Activated naive CD8-positive, alpha-beta T cell (primary cell): ENCODE data around the gene WTAP.
"Not testable (repeated sequence)": the region's sequence is repeated elsewhere in the genome, so short reads cannot be mapped to it uniquely, and the experiment has no call there.

ENCODE experiments used
- H3K27ac Mint-ChIP-seq: one replicate; pipeline ENCODE4 v1.8.0; 2021; ENCODE audit warnings: mixed read lengths
- H3K27me3 Mint-ChIP-seq: one replicate; pipeline ENCODE4 v1.8.0; 2021; ENCODE audit warnings: mixed read lengths
- H3K36me3 Mint-ChIP-seq: one replicate; pipeline ENCODE4 v1.8.0; 2021; ENCODE audit warnings: mixed read lengths
- H3K4me1 Mint-ChIP-seq: one replicate; pipeline ENCODE4 v1.8.0; 2021; ENCODE audit warnings: low read depth, mixed read lengths
- H3K4me3 Mint-ChIP-seq: one replicate; pipeline ENCODE4 v1.8.0; 2021; ENCODE audit warnings: mild to moderate bottlenecking, mixed read lengths
- H3K9me3 Mint-ChIP-seq: one replicate; pipeline ENCODE4 v1.8.0; 2021; ENCODE audit warnings: low read depth, mixed read lengths

The WTAP gene

DNA sequence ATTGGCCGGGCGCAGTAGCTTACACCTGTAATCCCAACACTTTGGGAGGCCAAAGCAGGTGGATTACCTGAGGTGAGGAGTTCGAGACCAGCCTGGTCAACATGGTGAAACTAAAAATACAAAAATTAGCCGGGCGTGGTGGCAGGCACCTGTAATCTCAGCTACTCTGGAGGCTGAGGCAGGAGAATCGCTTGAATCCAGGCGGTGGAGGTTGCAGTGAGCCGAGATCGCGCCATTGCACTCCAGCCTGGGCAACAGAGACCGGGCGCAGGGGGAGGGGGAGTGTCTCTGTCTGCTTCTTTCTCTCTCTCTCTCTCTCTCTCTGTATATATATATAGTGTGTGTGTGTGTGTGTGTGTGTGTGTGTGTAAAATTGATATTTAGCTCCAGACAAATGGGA lies 5.2 kb downstream of the WTAP start:
- H3K9me3 Mint-ChIP-seq, H3K36me3 Mint-ChIP-seq, H3K27me3 Mint-ChIP-seq: not testable (repeated sequence)
- Mint-ChIP-seq H3K4me1 (peaks cover 71% of the 10 kb centered on the region), H3K4me3 (peak overlapping the region; percentile 61), H3K27ac (peak overlapping the region; percentile 77)

GRCh38 chr6:159733395-159733794 lies 6.1 kb downstream of the WTAP start:
- H3K27me3 Mint-ChIP-seq, H3K9me3 Mint-ChIP-seq, H3K36me3 Mint-ChIP-seq: not testable (repeated sequence)
- Mint-ChIP-seq H3K4me3 (peak overlapping the region; percentile 10), H3K27ac (peak overlapping the region; percentile 10), H3K4me1 (peaks cover 79% of the 10 kb centered on the region)

- Mint-ChIP-seq H3K4me3 (no peak overlapping the region), H3K4me1 (peaks cover 65% of the 10 kb centered on the region), H3K27ac (no peak overlapping the region), H3K27me3 (no peaks in the 10 kb centered on the region), H3K9me3 (no peaks in the 10 kb centered on the region), H3K36me3 (peaks cover 4% of the 10 kb centered on the region)
These were observed 9.6 kb downstream of the WTAP start for GRCh38 chr6:159736908-159737307.

DNA sequence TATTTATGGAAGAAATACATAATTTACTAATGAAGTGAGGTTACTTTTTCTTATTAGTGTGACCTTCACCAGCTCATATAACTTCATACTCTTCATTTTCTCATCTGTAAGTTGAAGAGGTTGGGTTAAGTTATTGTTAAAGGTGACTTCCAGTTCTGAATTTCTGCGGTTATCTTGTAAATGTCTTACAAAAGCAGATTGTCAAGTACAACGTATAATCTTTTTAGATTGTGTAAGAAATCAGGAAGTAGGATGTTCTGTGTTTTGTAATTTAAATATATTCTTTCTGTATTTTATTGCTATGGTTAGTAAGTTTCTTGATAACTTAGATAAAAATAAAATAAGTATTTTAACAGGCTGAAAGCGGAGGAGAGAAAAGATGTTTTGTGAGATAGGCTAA lies 12.0 kb downstream of the WTAP start:
- H3K27ac Mint-ChIP-seq = peak overlapping the region; percentile 54
- peaks cover 53% of the 10 kb centered on the region for H3K4me1 Mint-ChIP-seq
- H3K36me3 Mint-ChIP-seq = peaks cover 10% of the 10 kb centered on the region
- no peaks in the 10 kb centered on the region for H3K27me3 Mint-ChIP-seq
- H3K4me3 Mint-ChIP-seq = no peak overlapping the region
- no peaks in the 10 kb centered on the region for H3K9me3 Mint-ChIP-seq

DNA sequence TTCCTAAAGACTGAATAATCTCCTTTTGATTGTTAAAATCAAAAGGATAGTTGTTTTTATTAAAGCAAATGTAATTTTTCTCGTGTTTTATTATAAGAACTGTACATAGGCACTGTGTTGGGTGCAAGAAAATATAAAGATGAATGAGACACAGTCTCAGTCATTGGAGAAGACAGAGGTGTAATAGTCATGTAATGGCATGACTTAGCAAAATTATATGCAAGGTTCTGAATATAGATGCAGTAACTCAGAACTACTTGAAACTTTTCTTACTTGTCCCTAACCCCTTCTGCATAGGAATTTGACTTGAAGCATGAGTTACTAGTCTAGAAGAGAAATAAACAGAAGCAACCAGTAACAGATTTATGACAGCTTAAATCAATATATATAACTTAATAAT lies 14.9 kb downstream of the WTAP start:
- peaks cover 13% of the 10 kb centered on the region for H3K36me3 Mint-ChIP-seq

GRCh38 chr6:159745081-159745480 lies 17.8 kb downstream of the WTAP start:
- Mint-ChIP-seq H3K36me3 (peaks cover 13% of the 10 kb centered on the region), H3K4me3 (no peak overlapping the region), H3K27me3 (no peaks in the 10 kb centered on the region), H3K4me1 (peaks cover 24% of the 10 kb centered on the region), H3K9me3 (no peaks in the 10 kb centered on the region), H3K27ac (peak overlapping the region; percentile 85)

More for the DNA sequence above, 14.9 kb downstream of the WTAP start:
- H3K9me3 Mint-ChIP-seq = no peaks in the 10 kb centered on the region
- H3K27me3 Mint-ChIP-seq = no peaks in the 10 kb centered on the region
- H3K27ac Mint-ChIP-seq = peak overlapping the region; percentile 54
- no peak overlapping the region for H3K4me3 Mint-ChIP-seq
- H3K4me1 Mint-ChIP-seq = peaks cover 45% of the 10 kb centered on the region

DNA sequence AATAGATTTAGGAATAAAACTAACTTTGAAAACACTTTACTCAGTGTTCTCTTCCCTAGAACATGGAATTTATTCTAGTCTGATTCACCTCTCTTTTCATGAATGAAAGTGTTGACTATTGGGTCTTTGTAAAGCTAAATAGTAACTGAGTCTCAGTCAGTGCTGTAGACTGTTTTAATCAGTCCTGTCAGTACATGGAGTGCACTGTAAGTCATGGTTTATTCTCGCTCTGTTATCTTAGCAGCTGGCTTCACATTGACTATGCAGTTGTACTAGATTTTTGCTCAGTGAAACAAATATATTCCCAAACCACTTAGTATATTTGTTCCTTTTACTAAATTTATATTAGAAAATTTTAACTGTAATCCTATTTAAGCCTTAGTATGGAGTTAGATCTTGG lies 19.5 kb downstream of the WTAP start:
- H3K4me3 Mint-ChIP-seq = no peak overlapping the region
- peaks cover 9% of the 10 kb centered on the region for H3K36me3 Mint-ChIP-seq
- no peak overlapping the region for H3K27ac Mint-ChIP-seq
- H3K9me3 Mint-ChIP-seq = no peaks in the 10 kb centered on the region
- H3K27me3 Mint-ChIP-seq = no peaks in the 10 kb centered on the region
- H3K4me1 Mint-ChIP-seq = peaks cover 15% of the 10 kb centered on the region

DNA sequence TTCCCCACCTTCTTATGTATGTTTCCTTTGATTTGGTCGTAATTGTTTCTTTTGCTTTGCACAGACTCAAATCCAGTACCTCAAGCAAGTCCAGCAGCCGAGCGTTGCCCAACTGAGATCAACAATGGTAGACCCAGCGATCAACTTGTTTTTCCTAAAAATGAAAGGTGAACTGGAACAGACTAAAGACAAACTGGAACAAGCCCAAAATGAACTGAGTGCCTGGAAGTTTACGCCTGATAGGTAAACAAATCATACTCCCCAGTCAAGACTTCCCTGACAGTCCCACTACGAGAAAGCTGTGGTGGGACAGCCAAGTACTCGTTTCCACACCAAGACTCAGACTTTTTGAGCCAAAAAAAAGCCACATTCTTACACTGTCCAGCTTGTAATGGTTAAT lies 20.8 kb downstream of the WTAP start:
- H3K4me3 Mint-ChIP-seq, H3K9me3 Mint-ChIP-seq, H3K36me3 Mint-ChIP-seq, H3K27me3 Mint-ChIP-seq: not testable (repeated sequence)
- H3K27ac Mint-ChIP-seq = peak overlapping the region; percentile 61
- peaks cover 12% of the 10 kb centered on the region for H3K4me1 Mint-ChIP-seq

DNA sequence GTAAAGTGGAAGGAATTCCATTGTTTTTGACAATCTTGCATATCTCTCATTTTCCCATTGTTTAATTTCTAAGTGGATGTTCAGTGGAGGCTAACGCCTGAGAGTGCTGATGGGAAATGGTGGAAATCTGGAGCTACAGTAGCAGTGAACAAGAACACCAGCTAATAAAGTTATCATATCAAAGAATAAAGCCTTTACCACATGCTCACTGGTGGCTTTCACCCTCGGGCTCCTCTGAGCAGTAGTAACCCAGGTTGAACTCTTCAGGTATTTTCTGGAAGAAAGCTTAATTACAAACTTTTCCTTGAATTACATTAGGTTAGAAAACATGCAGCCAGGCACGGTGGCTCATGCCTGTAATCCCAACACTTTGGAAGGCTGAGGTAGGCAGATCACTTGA lies 24.1 kb downstream of the WTAP start:
- H3K36me3 Mint-ChIP-seq = peaks cover 3% of the 10 kb centered on the region
- no peak overlapping the region for H3K4me3 Mint-ChIP-seq
- no peaks in the 10 kb centered on the region for H3K27me3 Mint-ChIP-seq
- no peak overlapping the region for H3K27ac Mint-ChIP-seq
- H3K9me3 Mint-ChIP-seq = no peaks in the 10 kb centered on the region
- no peaks in the 10 kb centered on the region for H3K4me1 Mint-ChIP-seq

DNA sequence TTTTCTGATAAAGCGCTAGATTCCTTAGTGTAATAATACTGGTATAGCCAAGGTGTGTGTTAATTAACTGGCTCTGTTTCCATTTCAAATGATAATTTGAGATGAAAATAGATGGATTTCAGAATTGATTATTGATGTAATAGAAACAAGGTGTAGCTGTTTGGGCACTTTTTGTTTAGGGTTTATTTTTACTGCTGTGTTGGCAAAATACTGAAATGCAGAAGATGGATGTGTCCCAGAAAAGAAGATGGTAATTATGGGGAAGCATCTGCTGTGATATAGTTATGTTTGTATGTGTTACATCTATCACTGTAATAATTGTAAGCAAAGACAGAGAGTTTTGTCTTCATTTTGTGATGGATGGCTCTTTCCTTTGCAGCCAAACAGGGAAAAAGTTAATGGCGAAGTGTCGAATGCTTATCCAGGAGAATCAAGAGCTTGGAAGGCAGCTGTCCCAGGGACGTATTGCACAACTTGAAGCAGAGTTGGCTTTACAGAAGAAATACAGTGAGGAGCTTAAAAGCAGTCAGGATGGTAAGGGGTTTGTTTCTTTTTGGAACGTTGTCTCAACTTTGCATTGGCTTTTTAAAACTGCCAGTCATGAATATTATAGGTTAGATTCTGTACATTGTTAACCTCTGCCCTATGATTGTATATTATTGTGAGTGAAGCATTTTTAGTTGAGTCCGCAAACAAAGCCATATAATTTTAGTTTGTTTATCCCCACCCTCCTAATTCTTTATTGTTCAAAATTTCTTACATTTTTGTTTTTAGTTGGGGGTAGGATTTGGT lies 26.0 kb downstream of the WTAP start:
- H3K9me3 Mint-ChIP-seq = no peaks in the 10 kb centered on the region
- H3K4me3 Mint-ChIP-seq = no peak overlapping the region
- no peaks in the 10 kb centered on the region for H3K27me3 Mint-ChIP-seq
- peaks cover 3% of the 10 kb centered on the region for H3K36me3 Mint-ChIP-seq
- peak overlapping the region; percentile 43 for H3K27ac Mint-ChIP-seq
- H3K4me1 Mint-ChIP-seq = no peaks in the 10 kb centered on the region

DNA sequence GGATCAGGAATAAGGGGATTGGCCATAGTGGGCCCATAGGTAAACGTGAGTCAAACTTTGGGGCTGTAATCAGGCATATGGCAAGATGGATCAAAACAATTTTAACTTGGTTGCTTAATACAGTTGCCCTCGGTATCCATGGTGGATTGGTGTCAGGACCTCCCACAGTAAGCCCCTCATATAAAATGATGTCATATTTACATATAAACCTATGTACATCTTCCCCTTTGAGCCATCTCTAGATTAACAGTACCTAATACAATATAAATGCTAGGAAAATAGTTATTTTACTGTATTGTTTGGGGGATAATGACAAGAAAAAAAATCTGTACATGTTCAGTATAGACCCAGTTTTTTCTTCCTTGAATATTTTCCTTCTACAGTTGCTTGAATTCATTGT lies 27.1 kb downstream of the WTAP start:
- H3K9me3 Mint-ChIP-seq = no peaks in the 10 kb centered on the region
- H3K27ac Mint-ChIP-seq = no peak overlapping the region
- H3K4me1 Mint-ChIP-seq = peaks cover 4% of the 10 kb centered on the region
- no peaks in the 10 kb centered on the region for H3K27me3 Mint-ChIP-seq
- peaks cover 5% of the 10 kb centered on the region for H3K36me3 Mint-ChIP-seq
- H3K4me3 Mint-ChIP-seq = no peak overlapping the region

DNA sequence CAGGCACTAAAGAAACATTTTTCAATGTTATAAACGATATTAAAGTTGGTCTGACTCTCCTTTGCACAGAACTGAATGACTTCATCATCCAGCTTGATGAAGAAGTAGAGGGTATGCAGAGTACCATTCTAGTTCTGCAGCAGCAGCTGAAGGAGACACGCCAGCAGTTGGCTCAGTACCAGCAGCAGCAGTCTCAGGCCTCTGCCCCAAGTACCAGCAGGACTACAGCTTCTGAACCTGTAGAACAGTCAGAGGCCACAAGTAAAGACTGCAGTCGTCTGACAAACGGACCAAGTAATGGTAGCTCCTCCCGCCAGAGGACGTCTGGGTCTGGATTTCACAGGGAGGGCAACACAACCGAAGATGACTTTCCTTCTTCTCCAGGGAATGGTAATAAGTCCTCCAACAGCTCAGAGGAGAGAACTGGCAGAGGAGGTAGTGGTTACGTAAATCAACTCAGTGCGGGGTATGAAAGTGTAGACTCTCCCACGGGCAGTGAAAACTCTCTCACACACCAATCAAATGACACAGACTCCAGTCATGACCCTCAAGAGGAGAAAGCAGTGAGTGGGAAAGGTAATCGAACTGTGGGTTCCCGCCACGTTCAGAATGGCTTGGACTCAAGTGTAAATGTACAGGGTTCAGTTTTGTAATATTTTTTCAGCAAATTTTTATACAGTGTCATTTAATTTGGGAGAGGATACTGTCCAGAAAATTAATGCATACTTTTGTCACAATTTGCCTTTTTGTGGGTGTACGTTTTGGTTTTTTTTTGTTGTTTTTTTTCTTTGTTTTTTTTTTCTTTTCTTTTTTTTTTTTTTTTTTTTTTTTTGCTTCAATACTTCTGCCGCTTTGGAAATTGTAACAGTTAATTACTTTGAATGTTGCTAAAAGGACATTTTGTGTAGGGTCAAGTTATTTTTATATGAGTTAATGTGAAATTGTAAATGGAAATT lies 27.9 kb downstream of the WTAP start:
- Mint-ChIP-seq H3K27me3 (no peaks in the 10 kb centered on the region), H3K27ac (peak overlapping the region; percentile 36), H3K36me3 (peaks cover 8% of the 10 kb centered on the region), H3K4me1 (peaks cover 10% of the 10 kb centered on the region), H3K4me3 (no peak overlapping the region), H3K9me3 (no peaks in the 10 kb centered on the region)

GRCh38 chr6:159756508-159756907 lies 29.2 kb downstream of the WTAP start:
- no peaks in the 10 kb centered on the region for H3K27me3 Mint-ChIP-seq
- H3K36me3 Mint-ChIP-seq = peaks cover 8% of the 10 kb centered on the region
- no peaks in the 10 kb centered on the region for H3K9me3 Mint-ChIP-seq
- H3K4me3 Mint-ChIP-seq = no peak overlapping the region
- peak overlapping the region; percentile 66 for H3K27ac Mint-ChIP-seq
- H3K4me1 Mint-ChIP-seq = peaks cover 19% of the 10 kb centered on the region

DNA sequence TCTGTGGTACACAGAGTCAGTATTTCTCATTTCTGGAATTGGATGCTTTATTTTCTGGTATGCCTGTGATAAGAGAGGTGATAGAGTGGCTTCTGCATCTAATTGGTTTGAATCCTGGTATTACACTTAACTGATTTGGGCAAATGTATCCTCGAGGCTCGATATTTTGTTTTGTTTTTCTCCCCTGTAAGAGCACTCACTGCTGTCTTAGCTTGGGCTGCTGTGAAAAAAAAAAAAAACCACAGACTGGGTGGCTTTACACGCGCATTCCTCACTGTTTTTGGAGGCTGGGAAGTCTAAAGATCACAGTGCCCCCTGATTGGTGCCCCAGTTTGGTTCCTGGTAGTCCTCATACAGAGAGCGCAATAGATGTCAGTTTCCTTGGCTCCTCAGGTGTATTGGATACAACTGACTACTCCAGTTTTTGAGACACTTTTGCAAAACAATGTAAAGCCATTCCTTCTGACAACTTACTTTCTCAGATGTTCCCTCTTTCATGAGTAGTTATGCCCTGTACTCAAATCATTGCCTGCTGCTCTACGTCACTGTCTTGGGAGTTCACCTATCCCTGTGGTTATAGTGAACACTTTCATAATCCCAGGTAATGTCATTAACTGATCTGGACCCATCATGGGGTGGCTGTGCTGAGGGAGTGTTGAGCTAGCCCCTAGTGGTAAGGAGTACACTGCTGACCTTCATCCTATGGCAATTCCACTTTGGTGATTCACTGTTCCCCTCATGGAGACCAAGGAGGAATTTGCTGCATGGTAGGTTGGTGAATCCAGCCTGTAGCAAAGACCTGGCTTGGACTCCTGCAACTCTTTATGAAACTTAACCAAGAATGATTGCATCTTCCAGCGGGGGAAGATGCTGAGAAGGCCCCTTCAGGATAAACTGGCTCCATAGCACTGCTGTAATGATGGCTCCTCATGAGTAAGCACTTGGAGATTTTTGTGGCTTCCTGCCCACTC lies 31.0 kb downstream of the WTAP start:
- H3K4me3 Mint-ChIP-seq = no peak overlapping the region

More for the DNA sequence above, 31.0 kb downstream of the WTAP start:
- H3K27me3 Mint-ChIP-seq = no peaks in the 10 kb centered on the region
- no peaks in the 10 kb centered on the region for H3K9me3 Mint-ChIP-seq
- H3K4me1 Mint-ChIP-seq = peaks cover 24% of the 10 kb centered on the region
- H3K36me3 Mint-ChIP-seq = peaks cover 8% of the 10 kb centered on the region
- H3K27ac Mint-ChIP-seq = peak overlapping the region; percentile 61
